Lower leg skin (tissue), 4 donors: Measurements from ENCODE around the gene IFT57. TPM values are rescaled to one million over a fixed set of nuclear protein-coding genes. Genes with fewer than 3 reads are reported as not detected.

Experiments
- DNase-seq, 2 donors: peaks; one replicate each; pipeline ENCODE4 v3.0.0-alpha.2; 2019; ENCODE audit warnings: low spot score in 2 of 2
- H3K4me3 ChIP-seq: fragments of 200-600 bp; sonication (generic); 2 replicates; pipeline ENCODE4 v1.5.1; 2017; ENCODE audit warnings: mild to moderate bottlenecking, low read depth; ENCODE audit not compliant: poor library complexity, severe bottlenecking
- POLR2A ChIP-seq, 2 donors: fragments of 450-650 bp; IDR thresholded peaks; one replicate each; pipeline ENCODE4 v1.6.1; 2016 to 2017; ENCODE audit warnings: antibody characterized with exemption in 2 of 2, mild to moderate bottlenecking in 1 of 2, moderate library complexity in 1 of 2
- WGBS, 2 donors: methylation state at CpG; one replicate each; pipeline ENCODE4 v1.1.5; 2018; 5-methylcytosine and 5-hydroxymethylcytosine counted together
- intact Hi-C: fragments of 100-400 bp; cut with DNase I; formaldehyde crosslinking; loops from one replicate; pipeline ENCODE4 v1.15.0; 2023; ENCODE audit warnings: low total_unique reads
- total RNA-seq, 4 donors: library from RNA; depleted of rRNA; stranded (reverse); fragments of >200 nt; gene quantifications; one replicate each; pipeline ENCODE4 v1.1.0, GENCODE V29; 2016
- TF ChIP-seq, protein P1 (sequence below), 3 donors: fragments of 450-650 bp; IDR thresholded peaks; one replicate each; pipeline ENCODE4 v1.5.1; 2016; ENCODE audit warnings: antibody characterized with exemption in 3 of 3, mild to moderate bottlenecking in 3 of 3, moderate library complexity in 2 of 3

IFT57 gene
- total RNA-seq, 4 donors from 2014 or later: 22.4 to 35.8 (median 28.1) TPM

DNA sequence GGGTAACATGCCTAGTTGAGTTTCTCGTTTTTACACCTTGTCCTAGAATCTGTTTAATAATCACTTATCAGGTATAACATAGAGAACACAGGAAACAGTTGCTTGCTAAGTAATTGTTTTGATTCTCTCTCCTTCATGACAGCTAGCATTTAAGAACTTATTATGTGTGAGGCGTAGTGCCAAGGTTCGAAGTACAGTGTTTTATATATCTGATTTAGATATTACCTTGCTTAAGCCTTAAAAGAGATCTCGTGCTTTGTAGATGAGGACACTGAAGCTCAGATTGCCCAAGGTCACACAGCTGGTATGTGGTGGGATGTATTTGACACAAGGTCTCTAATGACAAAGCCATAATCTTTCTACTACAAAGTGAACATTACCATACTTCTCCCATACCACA lies 29.0 kb upstream of the IFT57 start:
- TF ChIP-seq POLR2A (IDR thresholded peaks at IDR 0.05): no peak
- TF ChIP-seq, protein P1, sequence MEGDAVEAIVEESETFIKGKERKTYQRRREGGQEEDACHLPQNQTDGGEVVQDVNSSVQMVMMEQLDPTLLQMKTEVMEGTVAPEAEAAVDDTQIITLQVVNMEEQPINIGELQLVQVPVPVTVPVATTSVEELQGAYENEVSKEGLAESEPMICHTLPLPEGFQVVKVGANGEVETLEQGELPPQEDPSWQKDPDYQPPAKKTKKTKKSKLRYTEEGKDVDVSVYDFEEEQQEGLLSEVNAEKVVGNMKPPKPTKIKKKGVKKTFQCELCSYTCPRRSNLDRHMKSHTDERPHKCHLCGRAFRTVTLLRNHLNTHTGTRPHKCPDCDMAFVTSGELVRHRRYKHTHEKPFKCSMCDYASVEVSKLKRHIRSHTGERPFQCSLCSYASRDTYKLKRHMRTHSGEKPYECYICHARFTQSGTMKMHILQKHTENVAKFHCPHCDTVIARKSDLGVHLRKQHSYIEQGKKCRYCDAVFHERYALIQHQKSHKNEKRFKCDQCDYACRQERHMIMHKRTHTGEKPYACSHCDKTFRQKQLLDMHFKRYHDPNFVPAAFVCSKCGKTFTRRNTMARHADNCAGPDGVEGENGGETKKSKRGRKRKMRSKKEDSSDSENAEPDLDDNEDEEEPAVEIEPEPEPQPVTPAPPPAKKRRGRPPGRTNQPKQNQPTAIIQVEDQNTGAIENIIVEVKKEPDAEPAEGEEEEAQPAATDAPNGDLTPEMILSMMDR (IDR thresholded peaks at IDR 0.05): no peak
- no peak for DNase-seq
- no peak overlapping the region for H3K4me3 ChIP-seq
- 78 to 79% methylated on average over 4 of the region's 4 CpGs for WGBS, 2 donors
- intact Hi-C loops: no loop called here

DNA sequence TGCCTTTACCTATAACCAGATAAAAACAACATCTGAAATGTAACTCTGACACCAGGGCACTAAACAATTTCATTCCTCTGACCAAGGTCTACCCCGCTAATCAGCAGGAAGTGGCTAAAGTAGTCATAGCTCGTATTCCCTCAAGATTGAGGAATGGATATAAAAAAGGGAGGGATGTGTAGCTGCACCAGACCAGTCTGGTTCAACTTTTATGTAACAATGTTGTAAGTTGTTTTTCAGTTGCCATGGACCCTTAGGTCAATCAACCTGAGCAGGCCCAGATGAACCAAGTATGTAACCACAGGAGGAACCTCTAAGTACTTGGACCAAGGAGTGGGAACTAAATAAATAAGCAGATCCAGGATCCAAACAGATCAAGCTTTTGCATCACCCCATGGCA lies 28.4 kb upstream of the IFT57 start:
- no peak for DNase-seq
- intact Hi-C loops: no loop called here
- WGBS, 2 donors: 90 to 95% methylated on average over 2 of the region's 2 CpGs
- H3K4me3 ChIP-seq: no peak overlapping the region
- TF ChIP-seq, protein P1 (IDR thresholded peaks at IDR 0.05): no peak

DNA sequence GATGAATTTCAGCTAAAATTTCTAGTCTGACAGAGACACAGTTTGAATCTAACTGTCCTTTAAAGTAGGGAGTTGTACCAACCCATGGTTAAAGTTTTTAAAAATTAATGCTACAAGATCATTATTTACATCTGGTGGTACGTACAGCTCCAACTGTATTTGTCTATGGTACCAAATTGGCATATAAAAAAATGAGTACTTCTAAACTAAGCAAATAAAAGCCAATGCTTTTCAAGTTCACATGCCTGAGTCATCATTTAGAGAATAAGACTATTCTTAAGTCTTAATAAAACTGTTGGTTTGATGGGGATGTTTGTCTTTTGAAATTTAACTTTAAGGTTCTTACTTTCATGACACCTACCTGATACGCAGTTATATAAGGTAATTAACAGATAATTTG lies 21.0 kb upstream of the IFT57 start:
- intact Hi-C loops: no loop called here
- DNase-seq: no peak
- no peak overlapping the region for H3K4me3 ChIP-seq
- 94 to 96% methylated on average over 2 of the region's 2 CpGs for WGBS, 2 donors
- no peak for TF ChIP-seq POLR2A (IDR thresholded peaks at IDR 0.05)
- TF ChIP-seq, protein P1 (IDR thresholded peaks at IDR 0.05): no peak

DNA sequence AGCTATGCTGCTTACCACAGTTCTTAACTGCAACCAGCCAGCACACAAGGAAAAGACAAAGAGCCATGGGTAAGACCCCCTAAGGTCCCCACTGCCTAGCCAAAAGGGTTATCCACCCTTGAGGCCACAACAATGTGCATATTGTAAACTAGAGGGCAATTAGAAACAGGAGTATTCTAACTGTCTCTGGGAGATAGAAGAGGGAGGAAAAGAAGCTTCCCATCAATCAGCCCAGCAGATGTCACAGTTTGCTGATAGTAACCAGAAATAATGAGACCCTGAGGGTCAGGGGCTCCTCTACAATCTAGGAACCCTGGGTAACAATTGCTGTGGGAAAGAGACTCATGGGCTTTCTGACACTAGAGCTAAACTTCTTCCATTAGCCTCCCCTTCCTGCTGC lies 20.6 kb upstream of the IFT57 start:
- no peak for DNase-seq
- H3K4me3 ChIP-seq: no peak overlapping the region
- intact Hi-C loops: no loop called here
- TF ChIP-seq, protein P1 (IDR thresholded peaks at IDR 0.05): no peak
- no peak for TF ChIP-seq POLR2A (IDR thresholded peaks at IDR 0.05)

DNA sequence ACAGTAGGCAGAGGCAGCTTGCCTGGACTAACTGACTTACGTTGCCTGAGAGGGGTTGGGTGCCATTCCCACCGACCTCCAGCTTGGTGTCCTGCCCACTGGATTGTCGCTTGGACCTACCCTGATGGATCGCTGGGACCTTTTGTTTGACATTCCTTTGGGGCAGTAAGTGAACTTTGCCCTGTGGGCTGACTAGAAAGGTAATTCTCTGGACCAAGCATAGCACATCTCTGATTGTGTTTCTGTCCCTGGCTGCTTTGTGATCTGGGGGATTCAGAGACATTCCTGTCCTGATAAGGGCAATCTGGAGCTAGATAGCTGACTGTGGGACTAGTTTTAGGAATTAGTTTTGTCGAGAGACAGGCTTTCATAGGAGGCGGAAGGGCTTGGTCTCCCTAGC lies 19.5 kb upstream of the IFT57 start:
- intact Hi-C loops: no loop called here
- 95% methylated on average over 6 of the region's 6 CpGs for WGBS, 2 donors
- H3K4me3 ChIP-seq: no peak overlapping the region
- no peak for TF ChIP-seq POLR2A (IDR thresholded peaks at IDR 0.05)
- TF ChIP-seq, protein P1 (IDR thresholded peaks at IDR 0.05): no peak
- no peak for DNase-seq

DNA sequence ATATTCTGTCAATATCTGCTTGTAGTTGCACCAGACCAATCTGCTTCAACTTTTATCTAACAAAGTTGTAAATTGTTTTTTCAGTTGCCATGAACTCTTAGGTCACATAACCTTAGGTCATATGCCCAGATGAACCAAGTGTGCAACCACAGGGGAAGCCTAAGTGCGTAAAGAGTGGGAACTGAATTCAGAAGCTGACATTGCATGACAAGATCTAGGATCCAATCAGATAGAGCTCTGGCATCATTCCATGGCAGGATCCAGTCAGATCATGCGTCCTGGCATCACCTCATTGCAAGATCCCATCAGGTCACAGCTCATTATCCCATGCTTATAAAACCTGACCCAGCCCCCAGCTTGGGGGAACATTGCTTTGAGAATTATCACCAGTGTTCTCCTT lies 18.9 kb upstream of the IFT57 start:
- TF ChIP-seq POLR2A (IDR thresholded peaks at IDR 0.05): no peak
- TF ChIP-seq, protein P1 (IDR thresholded peaks at IDR 0.05): no peak
- 52 to 75% methylated on average over 2 of the region's 2 CpGs for WGBS, 2 donors
- intact Hi-C loops: no loop called here
- DNase-seq: no peak
- H3K4me3 ChIP-seq: no peak overlapping the region
